Measurements from ENCODE around the gene SPECC1. TPM values are rescaled to one million over a fixed set of nuclear protein-coding genes. Genes with fewer than 3 reads are reported as not detected.

SPECC1 gene
- total and polyA plus RNA-seq, 2 of the 4 experiments (the other 2 are of a cell fraction): 16.9 to 26.2 TPM

DNA sequence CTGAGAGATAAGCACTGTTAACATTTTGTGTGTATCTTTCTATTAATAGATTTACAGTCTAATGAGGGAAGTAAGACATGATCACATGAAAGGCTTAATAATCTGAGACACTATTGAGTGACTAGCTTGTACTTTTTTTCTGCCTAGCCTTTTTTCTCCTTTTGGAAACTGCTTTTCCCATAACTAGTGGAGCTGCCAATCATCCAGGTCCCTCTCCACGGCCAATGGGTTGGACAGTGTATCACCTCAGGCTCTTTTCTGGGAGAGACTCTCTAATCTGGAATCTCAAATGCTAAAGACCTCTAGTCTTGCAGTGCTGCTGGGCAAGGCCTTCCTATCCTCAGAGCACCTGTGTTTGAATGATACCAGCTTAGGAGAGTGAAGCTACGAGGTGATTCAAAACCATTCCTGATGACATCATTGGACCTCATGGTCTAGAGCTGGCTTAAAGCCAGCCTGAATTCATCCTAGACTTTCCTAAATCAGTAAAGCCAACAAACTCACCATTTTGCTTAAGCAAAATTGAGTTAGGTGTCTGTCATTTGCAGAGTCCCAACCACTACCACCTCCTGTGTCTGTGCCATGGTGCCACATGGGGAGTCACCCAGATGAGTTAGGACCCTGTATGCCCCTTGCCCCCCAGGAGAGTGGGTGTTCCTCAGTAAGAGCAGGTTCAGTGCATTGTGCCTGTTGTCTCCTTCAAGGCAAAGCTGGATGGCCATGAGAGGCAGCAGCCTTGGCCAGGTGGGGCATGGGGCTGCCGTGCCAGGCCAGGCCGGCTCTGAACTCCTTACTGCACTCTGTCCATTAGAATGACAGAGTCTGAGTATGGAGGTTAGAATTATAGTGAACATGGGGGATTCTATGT, 62.9 kb downstream of the SPECC1 start (continued):
- TF ChIP-seq USF2 (IDR thresholded peaks at IDR 0.05; ENCODE audit: low read depth, low read length): no peak

DNA sequence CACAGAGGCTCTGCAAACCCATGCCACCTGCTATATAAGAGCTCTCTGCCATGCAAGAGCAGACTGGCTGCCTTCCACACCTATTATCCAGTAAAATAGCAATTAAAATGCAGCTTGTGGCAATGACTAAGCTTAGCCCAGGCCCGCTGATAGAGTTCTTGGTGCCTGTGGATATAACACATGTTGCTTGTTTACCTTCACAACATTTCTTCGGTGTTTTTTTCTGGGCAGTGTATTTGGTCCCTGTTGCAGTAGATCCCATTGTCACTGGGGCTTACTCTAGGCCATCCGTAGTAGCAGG, 63.5 kb downstream of the SPECC1 start:
- no peak overlapping the region for H3K14ac ChIP-seq (replicated peaks; ENCODE audit: low read depth, low read length)
- no peaks in the 10 kb centered on the region for H3K9me1 ChIP-seq (ENCODE audit: insufficient read depth, low read length)
- H3K56ac ChIP-seq (ENCODE audit: extremely low read depth, insufficient read depth, low read length): no peak overlapping the region
- no peak overlapping the region for H2BK120ac ChIP-seq (ENCODE audit: low read depth, low read length)
- H3K23ac ChIP-seq (ENCODE audit: low read depth, low read length): no peak overlapping the region
- H3K27ac ChIP-seq (ENCODE audit: insufficient read depth, low read length): no peak overlapping the region
- TF ChIP-seq MXI1 (IDR thresholded peaks at IDR 0.05; ENCODE audit: borderline replicate concordance, low read depth, low read length) (no peak), MAFK (IDR thresholded peaks at IDR 0.05; ENCODE audit: low read depth, low read length) (no peak), RFX5 (IDR thresholded peaks at IDR 0.05; ENCODE audit: low read depth, low read length) (no peak), USF2 (IDR thresholded peaks at IDR 0.05; ENCODE audit: low read depth, low read length) (no peak)
- H2BK5ac ChIP-seq (ENCODE audit: low read depth, low read length, poor library complexity, severe bottlenecking): no peak overlapping the region
- in situ Hi-C loops (cut with MboI; ENCODE audit: low sequenced_read_pairs): no loop called here
- H2AK5ac ChIP-seq (ENCODE audit: low read depth, low read length): no peak overlapping the region
- no peaks in the 10 kb centered on the region for H3K79me1 ChIP-seq (ENCODE audit: low read depth in 1 of 2, low read length in 2 of 2)
- H3K9me3 ChIP-seq (ENCODE audit: control insufficient read depth, insufficient read depth, low read length): no peaks in the 10 kb centered on the region
- no peak overlapping the region for H2AK9ac ChIP-seq (replicated peaks; ENCODE audit: low read depth, low read length, poor library complexity)
- dilution Hi-C loops (cut with HindIII; ENCODE audit: low sequenced_read_pairs, unreplicated experiment): no loop called here
- H3K4me1 ChIP-seq (ENCODE audit: control insufficient read depth, insufficient read depth, low read length): no peaks in the 10 kb centered on the region; the same call in 1 of the 2 replicates
- no TSS peak for BruUV-seq (replicated peaks)
- H2AFZ ChIP-seq (replicated peaks; ENCODE audit: low read length, poor library complexity): no peak overlapping the region
- no peak overlapping the region for H3K4me2 ChIP-seq (ENCODE audit: low read depth, low read length)
- H3K36me3 ChIP-seq (ENCODE audit: control insufficient read depth, insufficient read depth, low read length): no peaks in the 10 kb centered on the region
- H2BK15ac ChIP-seq (ENCODE audit: low read depth, low read length): no peak overlapping the region
- no peak overlapping the region for H4K91ac ChIP-seq (ENCODE audit: insufficient read depth, low read depth, low read length)
- no peak overlapping the region for H3K4me3 ChIP-seq (ENCODE audit: insufficient read depth, low read depth, low read length)
- no peak overlapping the region for H3K18ac ChIP-seq (ENCODE audit: low read depth, low read length)
- no peak overlapping the region for H4K8ac ChIP-seq (ENCODE audit: low read depth in 2 of 2, low read length in 2 of 2)
- 80% methylated on average over 1 of the region's 3 CpGs; no CpG with 5 or more reads in 1 of the 2 experiments for WGBS, 2 experiments (ENCODE audit: extremely low coverage in 2 of 2, insufficient read length in 1 of 2)
- H3K9ac ChIP-seq (ENCODE audit: low read depth, low read length): no peak overlapping the region
- no peaks in the 10 kb centered on the region for H4K20me1 ChIP-seq (ENCODE audit: insufficient read depth, low read length)
- ATAC-seq (ENCODE audit: low read depth) (no peak), DNase-seq (no peak)
- no peak overlapping the region for H2BK20ac ChIP-seq (ENCODE audit: low read depth, low read length)
- CTCF ChIA-PET: no interaction called here
- no peak overlapping the region for H3K4ac ChIP-seq (ENCODE audit: low read depth, low read length)
- intact Hi-C loops (cut with micrococcal nuclease): no loop called here
- H4K5ac ChIP-seq (ENCODE audit: low read depth, low read length): no peak overlapping the region
- POLR2A ChIA-PET (ENCODE audit: unreplicated experiment): no interaction called here
- H3K27me3 ChIP-seq (ENCODE audit: control insufficient read depth, insufficient read depth, low read length): peaks cover 17% of the 10 kb centered on the region; the same call in 1 of the 2 replicates

Data from IMR-90 (cell line).